Measurements from ENCODE around the gene AFDN. TPM values are rescaled to one million over a fixed set of nuclear protein-coding genes. Genes with fewer than 3 reads are reported as not detected.
A peak's percentile ranks its signal among the peaks of the same experiment; 100 is the strongest.

Gene AFDN
- total RNA-seq, 3 donors from 2014 or later: 93.1 to 292 (median 170) TPM

GRCh38 chr6:167963589-167964057, 136.9 kb downstream of the AFDN start:
- TF ChIP-seq POLR2A (IDR thresholded peaks at IDR 0.05) (no peak), POLR2AphosphoS5 (IDR thresholded peaks at IDR 0.05) (no peak)
- TF ChIP-seq, protein P1, sequence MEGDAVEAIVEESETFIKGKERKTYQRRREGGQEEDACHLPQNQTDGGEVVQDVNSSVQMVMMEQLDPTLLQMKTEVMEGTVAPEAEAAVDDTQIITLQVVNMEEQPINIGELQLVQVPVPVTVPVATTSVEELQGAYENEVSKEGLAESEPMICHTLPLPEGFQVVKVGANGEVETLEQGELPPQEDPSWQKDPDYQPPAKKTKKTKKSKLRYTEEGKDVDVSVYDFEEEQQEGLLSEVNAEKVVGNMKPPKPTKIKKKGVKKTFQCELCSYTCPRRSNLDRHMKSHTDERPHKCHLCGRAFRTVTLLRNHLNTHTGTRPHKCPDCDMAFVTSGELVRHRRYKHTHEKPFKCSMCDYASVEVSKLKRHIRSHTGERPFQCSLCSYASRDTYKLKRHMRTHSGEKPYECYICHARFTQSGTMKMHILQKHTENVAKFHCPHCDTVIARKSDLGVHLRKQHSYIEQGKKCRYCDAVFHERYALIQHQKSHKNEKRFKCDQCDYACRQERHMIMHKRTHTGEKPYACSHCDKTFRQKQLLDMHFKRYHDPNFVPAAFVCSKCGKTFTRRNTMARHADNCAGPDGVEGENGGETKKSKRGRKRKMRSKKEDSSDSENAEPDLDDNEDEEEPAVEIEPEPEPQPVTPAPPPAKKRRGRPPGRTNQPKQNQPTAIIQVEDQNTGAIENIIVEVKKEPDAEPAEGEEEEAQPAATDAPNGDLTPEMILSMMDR (IDR thresholded peaks at IDR 0.05): no peak
- H3K27ac ChIP-seq: no peak overlapping the region
- no peaks in the 10 kb centered on the region for H3K4me1 ChIP-seq
- peaks cover 5% of the 10 kb centered on the region for H3K36me3 ChIP-seq
- intact Hi-C loops (cut with DNase I; ENCODE audit: low total_unique reads): no loop called here
- H3K9me3 ChIP-seq: no peaks in the 10 kb centered on the region
- no peaks in the 10 kb centered on the region for H3K27me3 ChIP-seq
- no peak for DNase-seq (ENCODE audit: low spot score in 2 of 2)
- H3K4me3 ChIP-seq: no peak overlapping the region

GRCh38 chr6:167965592-167966539, 139.2 kb downstream of the AFDN start:
- Histone ChIP-seq H3K9me3 (no peaks in the 10 kb centered on the region), H3K27ac (peak overlapping the region in 1 of 2 donors; percentile 8), H3K36me3 (peaks cover 11% of the 10 kb centered on the region), H3K4me3 (no peak overlapping the region), H3K27me3 (no peaks in the 10 kb centered on the region), H3K4me1 (no peaks in the 10 kb centered on the region)
- intact Hi-C loops (cut with DNase I; ENCODE audit: low total_unique reads): no loop called here
- DNase-seq (ENCODE audit: low spot score in 2 of 2): no peak
- TF ChIP-seq, protein P1 (IDR thresholded peaks at IDR 0.05): no peak
- TF ChIP-seq POLR2AphosphoS5 (IDR thresholded peaks at IDR 0.05) (no peak), POLR2A (IDR thresholded peaks at IDR 0.05) (no peak)

GRCh38 chr6:167966540-167966905, 139.8 kb downstream of the AFDN start:
- Histone ChIP-seq H3K27ac (no peak overlapping the region), H3K27me3 (no peaks in the 10 kb centered on the region), H3K9me3 (no peaks in the 10 kb centered on the region), H3K36me3 (peaks cover 11% of the 10 kb centered on the region), H3K4me3 (no peak overlapping the region), H3K4me1 (no peaks in the 10 kb centered on the region)
- DNase-seq (ENCODE audit: low spot score in 2 of 2): no peak
- TF ChIP-seq, protein P1 (IDR thresholded peaks at IDR 0.05): no peak
- intact Hi-C loops (cut with DNase I; ENCODE audit: low total_unique reads): no loop called here

DNA sequence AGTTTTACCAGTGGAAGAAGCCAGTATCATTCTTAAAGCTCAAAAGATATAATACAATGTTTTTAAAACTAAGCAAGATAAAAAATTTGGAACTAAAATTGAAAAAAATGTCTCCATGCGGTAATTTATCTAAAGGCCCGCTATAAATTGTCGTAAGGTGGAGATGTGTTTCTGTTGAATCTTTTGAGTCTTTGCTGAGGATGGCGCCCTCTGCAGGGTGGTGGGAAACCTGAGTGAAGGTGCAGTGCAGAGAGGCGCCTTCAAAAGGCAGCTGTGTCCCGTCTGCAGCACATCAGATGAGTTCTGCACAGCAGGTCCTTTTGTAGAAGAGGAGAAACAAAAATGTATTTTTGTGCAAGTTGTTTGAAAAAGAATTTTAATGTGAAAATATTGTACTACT, 141.4 kb downstream of the AFDN start:
- H3K9me3 ChIP-seq: no peaks in the 10 kb centered on the region
- no peaks in the 10 kb centered on the region for H3K4me1 ChIP-seq
- intact Hi-C loops (cut with DNase I; ENCODE audit: low total_unique reads): no loop called here
- H3K4me3 ChIP-seq: no peak overlapping the region
- no peak for DNase-seq (ENCODE audit: low spot score in 2 of 2)
- peaks cover 5% of the 10 kb centered on the region for H3K36me3 ChIP-seq
- H3K27me3 ChIP-seq: no peaks in the 10 kb centered on the region
- no peak overlapping the region for H3K27ac ChIP-seq
- TF ChIP-seq, protein P1 (IDR thresholded peaks at IDR 0.05): no peak
- TF ChIP-seq POLR2AphosphoS5 (IDR thresholded peaks at IDR 0.05) (no peak), POLR2A (IDR thresholded peaks at IDR 0.05) (no peak)

GRCh38 chr6:167970230-167970629, 143.5 kb downstream of the AFDN start:
- intact Hi-C loops (cut with DNase I; ENCODE audit: low total_unique reads): no loop called here
- H3K27ac ChIP-seq: no peak overlapping the region

More at GRCh38 chr6:167970230-167970629, 143.5 kb downstream of the AFDN start:
- Histone ChIP-seq H3K27me3 (no peaks in the 10 kb centered on the region), H3K36me3 (peaks cover 5% of the 10 kb centered on the region), H3K4me3 (no peak overlapping the region), H3K9me3 (no peaks in the 10 kb centered on the region), H3K4me1 (no peaks in the 10 kb centered on the region)
- TF ChIP-seq, protein P1 (IDR thresholded peaks at IDR 0.05): no peak
- no peak for TF ChIP-seq POLR2A (IDR thresholded peaks at IDR 0.05)
- no peak for TF ChIP-seq POLR2AphosphoS5 (IDR thresholded peaks at IDR 0.05)
- DNase-seq (ENCODE audit: low spot score in 2 of 2): no peak
